Right renal pelvis (tissue), 4 donors: Measurements from ENCODE around the gene ASTN2. TPM values are rescaled to one million over a fixed set of nuclear protein-coding genes. Genes with fewer than 3 reads are reported as not detected.

Experiments used
- DNase-seq, 4 donors: peaks; one replicate each; pipeline ENCODE4 v3.0.0-alpha.2; 2013; ENCODE audit warnings: low read depth in 4 of 4, low spot score in 3 of 4, missing footprints in 1 of 4
- polyA plus RNA-seq, 4 donors: library from polyadenylated mRNA; unstranded; fragments of 120-200 nt; gene quantifications; one replicate each; pipeline ENCODE4 v1.2.1, GENCODE V29; 2013; ENCODE audit not compliant: insufficient read length in 4 of 4

Gene ASTN2
- polyA plus RNA-seq, 4 donors = 15.1 to 17.7 (median 16.1) TPM

DNA sequence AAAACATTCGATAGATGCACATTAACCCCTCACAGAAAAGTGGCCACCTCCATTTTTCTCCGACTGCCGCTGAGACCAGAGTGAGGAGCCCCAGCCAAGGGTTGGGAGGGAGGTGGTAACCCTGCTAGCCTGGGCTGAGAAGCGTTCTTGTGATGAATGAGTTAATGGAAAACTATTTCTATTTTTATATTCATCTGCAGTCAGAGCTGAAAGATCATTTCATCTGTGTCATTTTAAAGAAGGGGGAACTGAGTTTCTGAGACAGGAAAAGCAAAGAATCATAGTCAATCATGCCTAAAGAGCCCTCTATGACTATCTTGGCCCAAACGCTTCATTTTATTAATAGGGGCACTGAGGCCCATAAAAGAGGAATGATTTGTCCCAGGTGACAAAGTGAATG is 1031.7 kb downstream of the ASTN2 start:
- DNase-seq = no peak

DNA sequence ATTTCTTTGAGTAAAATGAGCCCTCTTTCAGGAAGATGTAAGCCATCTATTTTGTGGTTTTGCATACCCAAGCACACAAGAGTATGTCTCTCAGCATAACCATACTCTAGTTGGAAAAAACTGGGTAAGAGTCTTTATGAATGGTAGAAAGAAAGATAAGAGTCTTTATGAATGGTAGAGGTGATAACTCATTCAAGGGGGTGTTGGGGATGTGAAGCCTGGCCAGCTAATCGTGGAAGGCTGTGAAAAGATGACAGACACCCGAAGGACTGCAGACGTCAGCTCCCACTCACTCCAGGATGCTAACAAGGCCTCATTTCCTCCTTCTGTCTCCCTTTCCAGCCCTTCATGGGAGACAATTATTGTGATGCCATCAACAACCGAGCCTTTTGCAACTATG is 1032.8 kb downstream of the ASTN2 start:
- no peak for DNase-seq

DNA sequence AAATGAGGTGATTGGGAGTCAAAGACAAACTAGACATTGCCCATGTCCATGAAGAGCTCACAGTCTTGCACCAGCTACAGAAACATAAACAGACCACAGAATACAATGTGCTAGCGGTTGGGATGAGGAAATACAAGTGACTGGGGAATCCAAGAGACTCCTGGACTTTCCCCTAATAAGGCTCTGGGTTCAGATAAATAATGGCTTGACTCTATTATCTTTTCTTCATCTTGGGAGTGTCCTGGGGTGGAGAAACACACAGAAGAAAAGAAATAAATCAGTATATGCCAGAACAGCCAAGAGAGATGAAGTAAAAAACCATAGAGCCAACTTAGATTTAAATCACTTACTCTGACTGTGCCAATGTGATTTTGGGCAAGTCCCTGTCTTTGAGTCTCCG is 1033.5 kb downstream of the ASTN2 start:
- DNase-seq = no peak

DNA sequence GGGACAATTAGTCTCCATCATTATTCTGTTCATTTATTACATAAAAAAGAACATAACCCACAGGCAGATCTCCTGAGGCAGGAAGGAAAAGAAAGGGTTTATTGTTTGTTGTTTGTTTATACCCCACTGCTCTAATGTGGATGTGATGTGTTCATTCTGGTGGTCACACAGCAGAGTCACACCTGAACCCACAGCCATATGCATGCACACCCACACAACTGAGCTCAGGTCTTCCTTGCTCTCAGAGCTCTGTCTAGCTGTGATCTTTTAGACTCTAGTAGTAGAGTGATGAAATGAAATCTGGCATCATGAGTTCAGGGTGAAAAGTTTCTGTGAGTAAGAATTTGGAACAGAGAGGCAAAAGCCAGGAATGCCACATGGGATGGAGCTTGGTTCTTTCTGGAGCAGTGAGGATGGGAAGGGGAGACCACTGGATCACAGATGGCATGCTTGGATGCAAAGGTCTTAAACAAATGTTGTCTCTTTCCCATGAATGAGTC is 1034.3 kb downstream of the ASTN2 start:
- no peak for DNase-seq

DNA sequence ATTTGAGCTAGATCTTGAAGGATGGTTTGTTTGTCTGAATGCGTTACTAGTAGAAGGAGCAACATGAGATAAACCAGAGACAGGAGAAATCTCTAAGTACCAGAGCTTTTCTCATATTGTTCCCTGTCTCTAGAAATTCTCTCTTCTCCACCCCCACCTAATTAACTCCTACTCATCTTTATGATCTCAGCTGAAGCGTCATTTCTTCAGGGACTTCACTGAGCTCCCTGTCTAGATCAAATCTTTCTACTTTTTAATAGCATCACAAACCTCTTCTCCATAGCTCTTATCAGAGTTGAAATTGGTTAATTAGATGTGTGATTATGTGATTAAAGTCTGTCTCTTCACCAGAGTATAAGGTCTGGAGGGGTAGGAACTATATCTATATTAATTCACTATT is 1035.0 kb downstream of the ASTN2 start:
- DNase-seq = no peak

DNA sequence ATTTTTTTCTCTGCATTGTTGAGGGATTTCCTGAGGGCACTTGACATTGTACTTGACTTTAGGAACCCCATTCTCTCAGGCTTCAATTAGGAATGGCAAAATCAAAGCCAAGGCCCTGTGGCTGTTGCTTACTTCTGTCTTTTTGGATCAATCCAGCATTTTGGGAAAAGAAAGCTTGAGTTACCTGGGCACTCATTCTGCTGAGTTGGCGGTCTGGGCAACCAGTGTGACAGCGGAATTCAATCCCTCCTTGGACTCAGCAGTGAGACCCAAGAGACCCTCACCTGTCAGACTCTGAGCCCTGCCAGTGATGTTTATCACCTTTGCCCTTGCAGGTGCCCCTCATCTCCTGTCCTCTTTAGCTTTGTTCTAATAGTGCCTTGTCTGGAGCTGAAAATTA is 1036.0 kb downstream of the ASTN2 start:
- DNase-seq = no peak

DNA sequence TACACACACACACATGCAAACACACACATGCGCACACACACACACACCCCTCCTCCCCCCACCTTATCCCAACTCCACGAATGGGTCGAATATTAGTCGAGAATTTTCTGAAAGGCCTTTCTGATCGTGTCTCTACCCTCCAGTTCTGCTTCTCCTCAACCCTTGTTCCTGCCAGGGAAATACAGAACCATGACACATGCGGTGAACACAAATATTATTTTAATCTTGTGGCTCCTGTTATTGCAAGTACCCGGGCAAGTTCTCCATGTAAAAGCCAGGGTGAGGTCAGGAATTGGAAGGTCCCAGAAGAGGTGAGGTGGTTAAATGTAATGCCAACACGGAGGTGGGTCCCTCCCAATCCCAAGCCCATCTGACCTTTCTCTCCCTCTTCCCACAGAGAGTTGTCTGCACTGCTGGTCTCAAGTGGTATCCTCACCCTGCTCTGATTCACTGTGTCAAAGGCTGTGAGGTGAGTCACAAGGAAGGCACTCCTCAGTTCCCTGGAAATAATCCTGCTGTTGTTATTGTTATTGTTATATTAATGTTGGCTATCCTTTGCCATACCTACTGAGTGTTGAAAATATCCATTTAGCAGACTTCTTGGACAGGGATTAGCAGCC is 1037.6 kb downstream of the ASTN2 start:
- no peak for DNase-seq
